Stimulated activated CD4-positive, alpha-beta T cell treated with anti-CD3 and anti-CD28 coated beads, Interleukin-12 subunit alpha, Interleukin-12 subunit beta, amount 100 ng/mL, for 48 hours (primary cell): ENCODE measurements around the gene AMMECR1L.
"Not testable (repeated sequence)": the region's sequence is repeated elsewhere in the genome, so short reads cannot be mapped to it uniquely, and the experiment has no call there.

Experiments
- DNase-seq, 3 donors: peaks; one replicate each; pipeline ENCODE4 v3.0.0-alpha.2; 2020; ENCODE audit warnings: low read depth in 2 of 3, low spot score in 1 of 3

Gene AMMECR1L

DNA sequence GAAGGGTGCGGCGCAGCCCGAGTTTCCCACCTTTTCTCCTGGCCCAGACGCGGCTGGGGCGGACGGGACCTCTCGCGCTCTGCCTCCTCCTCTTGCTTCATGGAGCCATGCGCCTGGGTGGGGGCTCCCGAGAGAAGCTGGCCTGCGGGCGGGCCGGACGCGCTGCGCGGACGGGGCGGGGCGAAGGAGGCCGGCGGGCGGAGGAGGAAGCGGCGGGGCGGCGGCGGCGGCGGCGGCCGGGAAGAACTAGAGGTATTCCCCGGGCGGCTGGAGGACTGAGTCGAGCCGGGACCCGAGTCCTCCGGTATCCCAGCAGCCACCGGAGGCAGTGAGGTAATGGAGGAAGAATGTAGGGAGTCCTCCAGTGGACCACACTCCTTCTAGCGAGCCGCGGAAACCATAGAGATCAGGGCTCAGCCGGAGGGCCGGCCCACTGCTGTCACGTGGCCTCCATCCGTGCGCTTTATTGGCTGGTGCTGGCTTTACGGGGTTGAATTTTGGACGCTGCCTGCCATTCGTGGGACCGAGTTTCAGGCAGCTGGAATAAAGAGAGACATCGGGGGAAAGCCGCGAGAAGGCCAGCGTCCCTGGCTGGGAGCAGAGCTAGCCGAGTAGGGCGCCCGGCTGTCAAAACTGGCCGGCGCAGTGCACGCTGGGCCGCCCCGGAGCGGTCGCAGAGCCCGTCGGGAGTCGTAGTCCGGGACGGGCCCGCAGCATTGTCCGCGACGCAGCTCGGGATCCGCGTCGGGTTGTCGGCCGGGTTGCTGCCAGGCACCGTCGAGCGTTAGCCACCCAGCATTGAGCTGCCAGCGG, at the start of gene AMMECR1L:
TSS of gene AMMECR1L (minus strand) at position 177 of the 813 bp plus-strand sequence. CDS start 11,722 bp downstream, outside the sequence.
- peak; percentile 43 to 65 (median 44) for DNase-seq

GRCh38 chr2:127935337-127935736, 49.6 kb upstream of the AMMECR1L start:
- no peak for DNase-seq

GRCh38 chr2:127932199-127932876, 46.6 kb upstream of the AMMECR1L start:
- DNase-seq: no peak

GRCh38 chr2:127929449-127929848, 43.7 kb upstream of the AMMECR1L start:
- DNase-seq: no peak

GRCh38 chr2:127927384-127927783, 41.6 kb upstream of the AMMECR1L start:
- no peak for DNase-seq

DNA sequence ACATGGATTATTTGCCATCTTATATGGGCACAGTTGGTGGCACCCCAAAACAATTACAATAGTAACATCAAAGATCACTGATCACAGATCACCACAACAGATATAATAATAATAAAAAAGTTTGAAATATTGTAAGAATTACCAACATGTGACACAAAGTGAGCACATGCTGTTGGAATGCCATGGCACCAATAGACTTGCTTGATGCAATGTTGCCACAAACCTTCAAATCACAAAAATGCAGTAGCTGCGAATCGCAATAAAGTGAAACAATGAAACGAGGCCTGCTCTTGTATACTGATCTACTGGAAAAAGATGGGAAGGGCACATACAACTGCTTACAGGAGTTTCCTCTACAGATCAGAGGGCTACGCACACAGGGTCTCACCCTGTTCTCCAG, 32.2 kb upstream of the AMMECR1L start:
- no peak for DNase-seq

DNA sequence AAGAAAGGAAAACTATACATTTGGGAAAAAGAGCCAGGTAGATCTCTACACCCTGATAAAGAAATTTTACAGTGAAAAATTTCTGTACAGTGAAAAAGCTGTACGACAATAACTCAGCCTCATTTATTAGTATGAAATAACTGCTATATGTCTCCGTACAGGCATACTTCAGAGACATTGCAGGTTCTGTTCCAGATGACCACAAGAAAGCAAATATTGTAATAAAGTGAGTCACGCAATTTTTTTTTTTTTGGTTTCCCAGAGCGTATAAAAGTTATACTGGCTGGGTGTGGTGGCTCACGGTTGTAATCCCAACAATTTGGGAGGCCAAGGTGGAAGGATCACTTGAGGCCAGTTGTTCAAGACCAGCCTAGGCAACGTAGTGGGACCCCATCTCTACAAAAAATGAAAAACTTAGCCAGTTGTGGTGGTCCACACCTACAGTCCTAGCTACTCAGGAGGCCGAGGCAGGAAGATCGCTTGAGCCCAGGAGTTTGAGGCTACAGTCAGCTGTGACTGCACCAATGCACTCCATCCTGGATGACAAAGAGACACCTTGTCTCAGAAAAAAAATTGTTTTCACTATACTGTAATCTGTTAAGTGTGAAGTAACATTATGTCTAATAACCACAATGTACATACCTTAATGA, 28.2 kb upstream of the AMMECR1L start:
- no peak for DNase-seq

GRCh38 chr2:127911737-127912136, 26.0 kb upstream of the AMMECR1L start:
- no peak for DNase-seq

- no peak for DNase-seq
Measured at GRCh38 chr2:127910415-127910814, 24.7 kb upstream of the AMMECR1L start.

DNA sequence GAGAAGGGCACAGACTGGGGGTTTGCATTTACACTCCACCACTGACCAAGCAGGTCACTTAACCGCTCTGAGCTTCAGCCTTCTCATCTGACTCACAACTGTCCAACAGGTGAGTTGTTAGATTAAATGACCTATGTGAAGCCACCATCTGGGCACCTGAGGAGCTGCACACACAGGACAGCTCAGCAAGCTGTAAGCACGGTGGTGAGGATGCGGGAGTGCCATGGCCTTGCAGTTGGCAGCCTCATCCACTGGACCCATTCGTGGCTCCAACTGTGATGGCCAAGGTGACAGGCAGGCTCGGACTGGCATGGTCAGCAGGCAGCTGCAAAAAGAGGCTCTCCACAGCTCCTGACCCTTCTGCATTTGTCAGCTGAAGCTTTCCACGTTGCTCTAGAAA, 23.3 kb upstream of the AMMECR1L start:
- no peak for DNase-seq

DNA sequence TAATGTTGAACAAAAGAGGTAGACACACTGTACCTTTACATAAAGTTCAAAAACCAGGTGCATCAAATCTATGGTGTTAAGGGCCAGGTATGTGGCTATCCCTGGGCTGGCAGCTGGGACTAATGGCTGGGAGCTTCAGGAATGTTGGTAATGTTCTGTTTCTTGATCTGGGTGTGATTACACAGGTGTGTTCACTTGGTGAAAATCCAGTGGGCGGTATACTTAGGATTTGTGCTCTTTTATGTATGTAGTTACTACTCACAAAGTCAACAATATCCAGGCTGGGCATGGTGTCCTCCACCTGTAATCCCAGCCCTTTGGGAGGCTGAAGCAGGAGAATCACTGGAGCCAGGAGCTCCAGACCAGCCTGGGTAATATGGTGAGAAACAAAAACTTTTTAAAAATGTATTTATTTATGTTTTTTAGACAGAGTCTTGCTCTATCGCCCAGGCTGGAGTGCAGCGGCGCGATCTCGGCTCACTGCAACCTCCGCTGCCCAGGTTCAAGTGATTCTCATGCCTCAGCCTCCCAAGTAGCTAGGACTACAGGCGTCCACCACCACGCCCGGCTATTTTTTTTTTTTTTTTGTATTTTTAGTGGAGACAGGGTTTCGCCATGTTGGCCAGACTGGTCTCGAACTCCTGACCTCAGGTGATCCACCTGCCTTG, 22.1 kb upstream of the AMMECR1L start:
- not testable (repeated sequence) for DNase-seq

DNA sequence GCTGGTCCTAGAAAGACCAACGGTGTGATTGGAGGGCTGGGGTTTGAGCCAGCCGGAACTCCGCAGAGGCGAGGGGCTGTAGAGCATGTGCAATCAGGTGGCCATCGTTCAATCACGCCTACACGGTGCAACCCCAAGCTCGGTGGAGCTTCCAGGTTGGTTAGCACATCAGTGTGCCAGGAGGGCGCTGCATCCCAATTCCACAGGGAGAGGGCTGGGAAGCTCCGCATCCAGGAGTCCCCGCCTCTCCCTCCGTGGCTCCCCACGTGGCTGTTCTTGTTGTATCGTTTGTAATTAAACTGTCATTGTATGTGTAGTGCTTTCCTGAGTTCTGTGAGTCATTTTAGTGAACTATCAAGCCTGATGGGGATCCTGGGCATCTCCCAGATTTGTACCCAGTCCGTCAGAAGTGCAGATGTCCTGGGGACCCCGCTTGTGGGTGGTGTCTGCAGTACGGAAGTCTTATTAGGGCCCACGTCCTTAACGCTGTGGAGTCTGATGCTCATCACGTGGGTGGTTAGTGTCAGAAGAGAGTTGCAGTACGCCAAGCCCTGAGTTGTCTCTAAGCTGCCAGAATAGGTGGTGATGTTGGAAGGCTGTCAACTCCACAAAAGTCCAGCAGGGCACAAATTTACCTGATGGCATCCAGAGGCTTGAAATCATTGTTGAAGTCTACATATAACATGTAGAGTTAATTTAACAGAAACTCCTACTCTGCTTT, 20.6 kb upstream of the AMMECR1L start:
- DNase-seq: no peak

DNA sequence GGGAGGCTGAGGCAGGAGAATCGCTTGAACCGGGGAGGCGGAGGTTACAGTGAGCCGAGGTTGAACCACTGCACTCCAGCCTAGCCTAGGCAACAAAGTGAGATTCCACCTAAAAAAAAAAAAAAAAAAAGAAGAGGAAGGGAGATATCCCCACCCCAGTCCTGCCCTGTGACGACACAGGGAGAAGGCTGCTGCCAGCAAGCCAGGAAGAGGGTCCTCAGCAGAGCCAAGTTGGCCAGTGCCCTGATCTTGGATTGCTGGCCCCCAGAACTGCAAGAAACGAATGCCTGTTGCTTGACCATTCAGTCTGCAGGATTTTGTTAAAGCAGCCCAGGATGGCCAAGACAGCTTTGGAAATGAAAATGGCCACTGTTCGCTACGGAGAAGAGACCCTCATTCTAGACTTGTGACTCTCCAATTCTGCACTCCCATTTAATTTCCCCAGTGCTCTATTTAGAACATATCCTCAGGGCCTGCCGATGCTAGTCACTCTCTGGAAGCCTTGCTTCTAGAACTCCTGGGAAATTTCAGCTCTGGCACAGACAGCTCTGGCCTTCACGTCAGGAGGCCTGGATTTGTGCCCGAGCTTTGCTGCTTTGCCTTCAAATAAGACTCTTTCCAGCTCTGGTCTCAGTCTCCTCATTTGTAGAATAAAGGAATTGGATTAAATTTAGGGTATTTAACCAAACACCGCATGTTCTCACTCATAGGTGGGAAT, 15.7 kb upstream of the AMMECR1L start:
- no peak for DNase-seq

DNA sequence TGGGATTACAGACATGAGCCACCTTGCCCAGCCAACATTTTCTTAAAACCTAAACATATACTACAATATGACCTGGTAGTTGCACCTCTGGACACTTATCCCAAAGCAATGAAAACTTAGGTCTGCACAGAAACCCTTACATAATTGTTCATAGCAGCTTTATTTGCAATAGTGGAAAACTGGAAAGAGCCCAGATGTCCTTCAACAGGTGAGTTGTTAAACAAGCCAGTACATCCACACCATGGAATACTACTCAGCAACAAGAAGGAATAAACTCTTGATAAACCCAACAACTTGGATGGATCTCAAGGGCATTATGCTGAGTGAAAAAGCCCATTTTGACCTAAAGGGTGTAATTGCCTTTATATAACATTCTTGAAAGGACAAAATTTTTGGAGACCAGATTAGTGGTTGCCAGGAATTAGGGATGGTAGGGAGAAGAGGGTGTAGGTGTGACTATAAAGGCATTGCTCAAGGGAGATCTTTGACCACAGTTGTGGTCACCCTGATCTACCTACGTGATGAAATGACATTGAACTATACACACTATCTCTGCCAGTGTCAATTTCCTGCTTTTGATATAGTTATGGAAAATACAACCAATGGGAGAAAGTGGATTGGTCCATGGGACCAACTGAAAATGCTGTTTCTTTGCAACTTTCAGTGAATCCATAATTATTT, 11.9 kb upstream of the AMMECR1L start:
- no peak for DNase-seq

GRCh38 chr2:127893494-127893893, 7.7 kb upstream of the AMMECR1L start:
- no peak for DNase-seq

GRCh38 chr2:127893033-127893432, 7.3 kb upstream of the AMMECR1L start:
- DNase-seq: no peak

DNA sequence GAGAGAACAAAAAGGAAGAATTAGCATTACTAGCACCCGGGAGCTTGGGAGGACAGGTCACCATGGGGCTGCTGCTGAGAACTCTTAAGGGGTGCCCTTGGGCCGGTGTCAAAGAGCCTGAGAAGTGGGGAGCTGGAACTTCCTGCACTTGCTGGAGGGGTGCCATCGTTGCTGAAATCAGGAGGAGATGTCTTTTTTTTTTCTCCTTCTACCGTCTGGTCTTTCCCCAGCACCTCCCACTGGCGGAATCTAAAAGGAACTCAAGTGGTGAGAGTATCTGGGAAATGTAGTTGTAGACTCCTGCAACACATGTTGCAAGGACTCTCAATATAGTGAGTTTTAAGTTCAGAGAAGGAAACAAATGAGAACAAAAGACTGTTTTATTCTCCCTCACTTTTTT, 6.1 kb upstream of the AMMECR1L start:
- DNase-seq: no peak

DNA sequence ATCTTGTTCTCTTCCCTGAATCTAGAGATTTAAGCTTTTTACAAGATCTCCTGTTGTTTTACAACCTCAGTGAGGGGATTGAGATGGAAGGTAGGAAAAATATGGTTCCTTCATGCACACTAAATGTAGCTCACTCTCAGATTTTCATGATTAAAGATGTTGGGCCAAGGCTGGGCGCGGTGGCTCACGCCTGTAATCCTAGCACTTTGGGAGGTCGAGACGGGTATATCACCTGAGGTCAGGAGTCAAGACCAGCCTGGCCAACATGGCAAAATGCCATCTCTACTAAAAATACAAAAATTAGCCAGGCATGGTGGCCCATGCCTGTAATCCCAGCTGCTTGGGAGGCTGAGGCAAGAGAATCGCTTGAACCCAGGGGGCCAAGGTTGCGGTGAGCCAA, 5.0 kb upstream of the AMMECR1L start:
- not testable (repeated sequence) for DNase-seq

- DNase-seq: no peak
Measured at GRCh38 chr2:127888772-127889171, 3.0 kb upstream of the AMMECR1L start.

DNA sequence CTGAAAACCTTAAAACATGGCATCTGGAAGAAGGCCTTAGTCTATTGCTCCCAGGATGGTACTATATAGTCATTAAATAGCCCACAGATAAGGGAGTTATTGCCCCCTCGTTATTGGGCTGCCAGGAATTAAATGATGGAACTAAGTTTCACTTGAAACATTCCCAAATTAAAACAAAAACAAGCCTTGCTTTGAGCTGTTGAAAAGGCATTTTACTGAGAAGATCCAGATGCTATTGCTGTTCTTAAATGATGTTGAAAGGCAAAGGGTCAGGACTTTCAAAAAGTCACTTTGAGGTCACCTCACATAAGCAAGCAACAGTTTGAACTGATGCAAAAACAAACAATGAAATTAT, 2.0 kb upstream of the AMMECR1L start:
- no peak for DNase-seq
